H1 (cell line): ENCODE results near the gene ADARB2. TPM values are rescaled to one million over a fixed set of nuclear protein-coding genes. Genes with fewer than 3 reads are reported as not detected.

Experiments
- CHD7 ChIP-seq: fragments of 300-600 bp; sonication (generic); IDR thresholded peaks from 2 replicates; pipeline ENCODE4 v1.7.1; 2012; ENCODE audit warnings: low read length, moderate library complexity, mild to moderate bottlenecking, inconsistent platforms; ENCODE audit not compliant: insufficient replicate concordance
- CTCF ChIP-seq, 3 experiments: IDR thresholded peaks; 1 replicate in 2 of 3; 2 replicates in 1 of 3; pipeline versions ENCODE4 v1.5.1 to v1.6.1; 2011; ENCODE audit warnings: low read length in 3 of 3, mild to moderate bottlenecking in 3 of 3, inconsistent platforms in 2 of 3, low read depth in 1 of 3, moderate library complexity in 1 of 3; ENCODE audit not compliant: insufficient read depth in 1 of 3; ENCODE audit errors: control extremely low read depth in 1 of 3
- HDAC6 ChIP-seq: IDR thresholded peaks from one replicate; pipeline ENCODE4 v1.7.1; 2012; ENCODE audit warnings: low read depth, mild to moderate bottlenecking, inconsistent platforms, low read length, moderate library complexity
- MAFK ChIP-seq: IDR thresholded peaks from 2 replicates; pipeline ENCODE4 v1.6.1; 2012; ENCODE audit warnings: low read depth, mild to moderate bottlenecking, improper control_type of control experiment, low read length
- POU5F1 ChIP-seq: IDR thresholded peaks from 2 replicates; pipeline ENCODE4 v1.6.1; 2011; ENCODE audit warnings: low read depth, mild to moderate bottlenecking, low read length, moderate library complexity
- RFX5 ChIP-seq: IDR thresholded peaks from 2 replicates; pipeline ENCODE4 v1.6.1; 2011; ENCODE audit warnings: low read depth, low read length, improper control_type of control experiment, borderline replicate concordance
- SIX5 ChIP-seq: IDR thresholded peaks from 2 replicates; pipeline ENCODE4 v1.6.1; 2011; ENCODE audit warnings: mild to moderate bottlenecking, low read depth, low read length
- TCF12 ChIP-seq: IDR thresholded peaks from 2 replicates; pipeline ENCODE4 v1.6.1; 2011; ENCODE audit warnings: low read depth, mild to moderate bottlenecking, low read length
- polyA plus RNA-seq, 7 experiments: library from polyadenylated mRNA; depleted of rRNA in 3 of 7; stranded (reverse) in 5 of 7; unstranded in 2 of 7; fragments of >200 nt in 5 of 7; fragments of 200-250 nt in 2 of 7; gene quantifications; 1 replicate in 5 of 7; 2 replicates in 1 of 7; 4 replicates in 1 of 7; pipeline versions ENCODE4 v1.2.1 to v1.2.3, GENCODE V29; 2011 to 2013; ENCODE audit warnings: missing spikeins in 2 of 7, mixed read lengths in 2 of 7
- total RNA-seq: library from RNA; stranded (reverse); fragmentation: NEBNext Ultra II Directional; extraction: Animal tissue kit (Norgen Biotek cat#: 25700); gene quantifications from 2 replicates; pipeline ENCODE4 v1.2.1, GENCODE V29; 2021

The ADARB2 gene
- total and polyA plus RNA-seq, 2 of the 8 experiments (the other 6 are each of a cell fraction or from before 2014, with no cell fraction given): 2.2 to 2.8 TPM

- TF ChIP-seq CHD7 (no peak), MAFK (no peak), RFX5 (no peak), CTCF (IDR thresholded peaks at IDR 0.05; ENCODE audit: control extremely low read depth in 1 of 3, insufficient read depth in 1 of 3, low read depth in 1 of 3, low read length in 3 of 3) (no peak), SIX5 (no peak), POU5F1 (no peak), HDAC6 (no peak), TCF12 (no peak)
These were observed 5.8 kb upstream of the ADARB2 start (continued) for GRCh38 chr10:1743141-1743540.
